ENCODE data around the gene TMEM123.

GRCh38 chr11:102478673-102479299 is 26.2 kb upstream of the TMEM123 start:
- TF ChIP-seq ESRRG (CRISPR knock-in tag; IDR thresholded peaks at IDR 0.05) (no peak), RARB (CRISPR knock-in tag; IDR thresholded peaks at IDR 0.05) (no peak)
